H1 (cell line): ENCODE data around the gene CNGA2. TPM values are rescaled to one million over a fixed set of nuclear protein-coding genes. Genes with fewer than 3 reads are reported as not detected.

Experiments used
- CTCF ChIA-PET: fragments of 300-600 bp; sonication (Branson Sonifier 250); formaldehyde crosslinking; loops from one replicate; lab custom pipeline; 2021; ENCODE audit not compliant: partially characterized antibody; lab: Charles Lee
- POLR2A ChIA-PET: fragments of 300-600 bp; sonication (Branson Sonifier 250); formaldehyde crosslinking; loops from one replicate; lab custom pipeline; 2021; ENCODE audit warnings: inconsistent platforms; ENCODE audit not compliant: partially characterized antibody; lab: Charles Lee
- DNase-seq, 2 experiments: peaks; one replicate each; pipeline versions ENCODE4 v3.0.0 to v3.0.0-alpha.2; 2010 to 2022; ENCODE audit warnings: low spot score in 2 of 2, low read depth in 1 of 2, mixed read lengths in 1 of 2
- FAIRE-seq: peaks from 2 replicates; lab custom pipeline; 2011; peaks lifted over from hg19 to GRCh38; lab: Jason Lieb, UNC
- H2AFZ ChIP-seq: 2 replicates; pipeline ENCODE4 v1.8.1; 2012; ENCODE audit warnings: low read length, inconsistent platforms
- H2AK5ac ChIP-seq: 2 replicates; pipeline ENCODE4 v1.6.1; 2013; ENCODE audit warnings: low read depth, low read length
- H2BK120ac ChIP-seq: replicated peaks from 2 replicates; pipeline ENCODE3; 2013; ENCODE audit warnings: low read depth, low read length, inconsistent platforms
- H2BK12ac ChIP-seq: 2 replicates; pipeline ENCODE4 v1.6.1; 2013; ENCODE audit warnings: low read depth, low read length
- H2BK15ac ChIP-seq: 2 replicates; pipeline ENCODE4 v1.6.1; 2013; ENCODE audit warnings: low read length
- H2BK20ac ChIP-seq: 2 replicates; pipeline ENCODE4 v1.6.1; 2013; ENCODE audit warnings: low read length
- H2BK5ac ChIP-seq: 2 replicates; pipeline ENCODE4 v1.6.1; 2013; ENCODE audit warnings: low read depth, low read length
- H3K14ac ChIP-seq: 2 replicates; pipeline ENCODE4 v1.6.1; 2013; ENCODE audit warnings: inconsistent platforms; ENCODE audit not compliant: insufficient read length
- H3K18ac ChIP-seq: 2 replicates; pipeline ENCODE4 v1.6.1; 2013; ENCODE audit warnings: low read length; ENCODE audit errors: extremely low read depth
- H3K23ac ChIP-seq: 2 replicates; pipeline ENCODE4 v1.6.1; 2013; ENCODE audit warnings: inconsistent platforms; ENCODE audit not compliant: insufficient read length
- H3K23me2 ChIP-seq: 2 replicates; pipeline ENCODE4 v1.6.1; 2013; ENCODE audit warnings: low read depth, low read length
- H3K27ac ChIP-seq: 2 replicates; pipeline ENCODE4 v1.6.1; 2011; ENCODE audit warnings: low read depth, low read length, inconsistent platforms
- H3K27me3 ChIP-seq, 4 experiments: replicated peaks in 1 of 4; 1 replicate in 1 of 4; 2 replicates in 3 of 4; pipeline versions ENCODE4 v1.6.1 to v1.8.1; 2011 to 2013; ENCODE audit warnings: low read length in 3 of 4, mild to moderate bottlenecking in 3 of 4, inconsistent platforms in 2 of 4, mixed read lengths in 2 of 4, moderate library complexity in 1 of 4; ENCODE audit not compliant: control insufficient read depth in 3 of 4, insufficient read depth in 3 of 4; ENCODE audit errors: extremely low read depth in 1 of 4
- H3K36me3 ChIP-seq, 4 experiments: 2 replicates each; pipeline versions ENCODE4 v1.6.1 to v1.8.1; 2011 to 2013; ENCODE audit warnings: mild to moderate bottlenecking in 4 of 4, low read length in 3 of 4, moderate library complexity in 2 of 4, control low read depth in 1 of 4, inconsistent platforms in 1 of 4; ENCODE audit not compliant: insufficient read depth in 4 of 4, control insufficient read depth in 2 of 4
- H3K4ac ChIP-seq: replicated peaks from 2 replicates; pipeline ENCODE3; 2013; ENCODE audit warnings: low read length, low read depth, mixed read lengths, inconsistent platforms; ENCODE audit not compliant: insufficient read length
- H3K4me1 ChIP-seq, 4 experiments: replicated peaks in 1 of 4; 1 replicate in 1 of 4; 2 replicates in 3 of 4; pipeline versions ENCODE4 v1.6.1 to v1.8.1; 2011 to 2013; ENCODE audit warnings: low read length in 3 of 4, inconsistent platforms in 2 of 4, mixed read lengths in 1 of 4; ENCODE audit not compliant: insufficient read depth in 4 of 4, control insufficient read depth in 3 of 4
- H3K4me2 ChIP-seq, 2 experiments: 2 replicates each; pipeline versions ENCODE4 v1.6.1 to v1.8.1; 2011 to 2013; ENCODE audit warnings: low read depth in 2 of 2, low read length in 2 of 2, control low read depth in 1 of 2, inconsistent platforms in 1 of 2, mild to moderate bottlenecking in 1 of 2; ENCODE audit not compliant: insufficient read depth in 1 of 2
- H3K4me3 ChIP-seq, 4 experiments: fragments of 200-600, 300-600 bp in 1 of 4; sonication (generic), shearing (Covaris generic), sonication (Bioruptor Twin) in 1 of 4; 2 replicates each; pipeline versions ENCODE4 v1.5.1 to v1.8.1; 2011 to 2016; ENCODE audit warnings: low read length in 4 of 4, low read depth in 3 of 4, control low read depth in 2 of 4, inconsistent platforms in 2 of 4, mild to moderate bottlenecking in 2 of 4, mixed read lengths in 1 of 4, moderate library complexity in 1 of 4; ENCODE audit not compliant: insufficient read depth in 2 of 4; ENCODE audit errors: extremely low read depth in 1 of 4
- H3K56ac ChIP-seq: replicated peaks from 2 replicates; pipeline ENCODE3; 2013; ENCODE audit warnings: low read depth, mild to moderate bottlenecking, mixed read lengths, low read length, inconsistent platforms; ENCODE audit not compliant: insufficient read length
- H3K79me1 ChIP-seq: 2 replicates; pipeline ENCODE4 v1.6.1; 2013; ENCODE audit warnings: low read depth, low read length, control low read depth
- H3K79me2 ChIP-seq, 2 experiments: 2 replicates each; pipeline versions ENCODE4 v1.6.1 to v1.8.1; 2012 to 2013; ENCODE audit warnings: low read length in 2 of 2, mild to moderate bottlenecking in 2 of 2, inconsistent platforms in 1 of 2; ENCODE audit not compliant: insufficient read depth in 2 of 2, control insufficient read depth in 1 of 2
- H3K9ac ChIP-seq, 4 experiments: replicated peaks in 1 of 4; 1 replicate in 1 of 4; 2 replicates in 3 of 4; pipeline versions ENCODE4 v1.6.1 to v1.8.1; 2011 to 2013; ENCODE audit warnings: low read depth in 3 of 4, low read length in 3 of 4, control low read depth in 2 of 4, mild to moderate bottlenecking in 2 of 4, moderate library complexity in 2 of 4, inconsistent platforms in 1 of 4; ENCODE audit errors: extremely low read depth in 1 of 4
- H3K9me3 ChIP-seq, 2 experiments: 2 replicates each; pipeline versions ENCODE4 v1.6.1 to v1.8.1; 2012 to 2013; ENCODE audit warnings: mild to moderate bottlenecking in 2 of 2, moderate library complexity in 2 of 2, control low read depth in 1 of 2, inconsistent platforms in 1 of 2, low read depth in 1 of 2, low read length in 1 of 2, mixed read lengths in 1 of 2; ENCODE audit not compliant: insufficient read depth in 2 of 2
- H4K20me1 ChIP-seq, 2 experiments: replicated peaks in 1 of 2; 2 replicates each; pipeline versions ENCODE3 to v1.8.1; 2011 to 2013; ENCODE audit warnings: inconsistent platforms in 2 of 2, low read length in 2 of 2, mild to moderate bottlenecking in 1 of 2; ENCODE audit not compliant: insufficient read depth in 2 of 2, control insufficient read depth in 1 of 2
- H4K5ac ChIP-seq: 2 replicates; pipeline ENCODE4 v1.6.1; 2013; ENCODE audit warnings: low read length, low read depth, mixed read lengths, inconsistent platforms; ENCODE audit not compliant: insufficient read length
- H4K8ac ChIP-seq: 2 replicates; pipeline ENCODE4 v1.8.0; 2013; ENCODE audit warnings: mild to moderate bottlenecking, moderate library complexity, low read length, inconsistent platforms; ENCODE audit not compliant: insufficient read depth; ENCODE audit errors: extremely low read depth
- H4K91ac ChIP-seq: replicated peaks from 2 replicates; pipeline ENCODE3; 2013; ENCODE audit warnings: low read length, mixed read lengths, inconsistent platforms; ENCODE audit not compliant: insufficient read length
- CTCF ChIP-seq, 3 experiments: IDR thresholded peaks; 1 replicate in 2 of 3; 2 replicates in 1 of 3; pipeline versions ENCODE4 v1.5.1 to v1.6.1; 2011; ENCODE audit warnings: low read length in 3 of 3, mild to moderate bottlenecking in 3 of 3, inconsistent platforms in 2 of 3, low read depth in 1 of 3, moderate library complexity in 1 of 3; ENCODE audit not compliant: insufficient read depth in 1 of 3; ENCODE audit errors: control extremely low read depth in 1 of 3
- MAX ChIP-seq: IDR thresholded peaks from 2 replicates; pipeline ENCODE4 v1.6.1; 2012; ENCODE audit warnings: inconsistent platforms
- RAD21 ChIP-seq, 2 experiments: IDR thresholded peaks in 1 of 2; conservative IDR thresholded peaks in 1 of 2; 2 replicates each; pipeline ENCODE4 v1.6.1; 2011; ENCODE audit warnings: low read depth in 2 of 2, low read length in 2 of 2, improper control_type of control experiment in 1 of 2, inconsistent platforms in 1 of 2, mild to moderate bottlenecking in 1 of 2, moderate library complexity in 1 of 2
- RXRA ChIP-seq: IDR thresholded peaks from 2 replicates; pipeline ENCODE4 v1.6.1; 2011; ENCODE audit warnings: low read depth, mild to moderate bottlenecking, low read length, moderate library complexity; ENCODE audit not compliant: insufficient read depth
- WGBS, 2 experiments: shearing (Covaris generic) in 1 of 2; methylation state at CpG; one replicate each; pipeline versions ENCODE4 v1.1.6 to v1.1.7; 2013 to 2015; ENCODE audit warnings: low lambda C conversion rate in 2 of 2, mixed read lengths in 2 of 2, inconsistent platforms in 1 of 2, low coverage in 1 of 2, missing lambda C conversion rate in 1 of 2; ENCODE audit not compliant: insufficient replicate concordance in 2 of 2, insufficient coverage in 1 of 2, insufficient read length in 1 of 2; ENCODE audit errors: extremely low coverage in 1 of 2, missing lambda C conversion rate in 1 of 2; 5-methylcytosine and 5-hydroxymethylcytosine counted together
- polyA plus RNA-seq, 7 experiments: library from polyadenylated mRNA; depleted of rRNA in 3 of 7; stranded (reverse) in 5 of 7; unstranded in 2 of 7; fragments of >200 nt in 5 of 7; fragments of 200-250 nt in 2 of 7; gene quantifications; 1 replicate in 5 of 7; 2 replicates in 1 of 7; 4 replicates in 1 of 7; pipeline versions ENCODE4 v1.2.1 to v1.2.3, GENCODE V29; 2011 to 2013; ENCODE audit warnings: missing spikeins in 2 of 7, mixed read lengths in 2 of 7
- total RNA-seq: library from RNA; stranded (reverse); fragmentation: NEBNext Ultra II Directional; extraction: Animal tissue kit (Norgen Biotek cat#: 25700); gene quantifications from 2 replicates; pipeline ENCODE4 v1.2.1, GENCODE V29; 2021

The CNGA2 gene
- total and polyA plus RNA-seq, 2 of the 8 experiments (the other 6 are each of a cell fraction or from before 2014, with no cell fraction given), result not detected

DNA sequence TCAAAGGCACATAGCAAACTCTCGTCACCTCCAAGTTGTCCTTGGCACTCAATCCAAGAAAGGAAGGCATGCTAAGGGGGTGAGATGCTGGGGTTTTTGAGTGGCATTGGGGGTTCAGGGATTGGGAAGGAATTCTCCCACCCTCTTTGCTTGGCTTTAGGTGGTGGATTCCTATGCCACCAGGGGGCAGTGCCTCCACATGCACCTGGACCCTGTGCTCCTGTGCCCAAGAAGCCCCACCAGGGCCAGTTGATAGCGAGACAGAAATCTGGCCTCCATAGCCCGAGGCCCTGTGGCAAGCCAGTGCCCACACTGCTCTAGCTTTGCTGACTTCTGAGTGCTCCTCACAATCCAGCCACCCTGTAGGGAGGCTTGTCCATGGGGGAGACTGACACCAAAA is 20.7 kb upstream of the CNGA2 start:
- Histone ChIP-seq H3K79me2 (no peaks in the 10 kb centered on the region), H2BK12ac (no peak overlapping the region), H3K23ac (no peak overlapping the region), H2BK5ac (no peak overlapping the region), H3K4me1 (peaks cover 0 to 4% (median 1%) of the 10 kb centered on the region in 4 experiments; a peak in 3 of 7 replicates), H4K8ac (no peak overlapping the region), H3K9ac (no peak overlapping the region), H4K5ac (no peak overlapping the region), H3K4me2 (no peak overlapping the region), H2BK15ac (no peak overlapping the region), H3K14ac (no peak overlapping the region), H2AFZ (no peak overlapping the region), H3K56ac (no peak overlapping the region), H3K4me3 (no peak overlapping the region), H4K20me1 (no peaks in the 10 kb centered on the region), H3K27ac (no peak overlapping the region), H4K91ac (no peak overlapping the region), H3K23me2 (no peaks in the 10 kb centered on the region), H2BK20ac (no peak overlapping the region), H3K18ac (no peak overlapping the region), H3K9me3 (no peaks in the 10 kb centered on the region), H3K79me1 (no peaks in the 10 kb centered on the region), H2AK5ac (no peak overlapping the region), H3K27me3 (no peaks in the 10 kb centered on the region), H3K36me3 (no peaks in the 10 kb centered on the region), H2BK120ac (no peak overlapping the region), H3K4ac (no peak overlapping the region)
- TF ChIP-seq RAD21 (IDR thresholded peaks at IDR 0.05 in 1 of 2, conservative IDR thresholded peaks at IDR 0.05 in 1 of 2; ENCODE audit: low read depth in 2 of 2, low read length in 2 of 2), result peak; percentile 75 to 81
- TF ChIP-seq MAX, result 0 out of 2 replicates have a peak, but pooled peaks have one; percentile 16
- TF ChIP-seq CTCF (IDR thresholded peaks at IDR 0.05; ENCODE audit: control extremely low read depth in 1 of 3, insufficient read depth in 1 of 3, low read depth in 1 of 3, low read length in 3 of 3), result peak; percentile 56 to 64 (median 62)
- no peak for TF ChIP-seq RXRA
- 71% methylated on average over 3 of the region's 3 CpGs; no CpG with 5 or more reads in 1 of the 2 experiments for WGBS, 2 experiments
- POLR2A ChIA-PET, result no interaction called here
- peak in 1 of 2 experiments; percentile 63 for DNase-seq
- peak; percentile 84 for FAIRE-seq
- CTCF ChIA-PET, result interaction anchor here (0.9 to 1.8 kb wide), 13 partner anchors 9 to 928 kb away, joined by 3 to 8 read pairs (median 4); no protein-coding TSS in a partner anchor
